A673 (cell line): ENCODE data around the gene TMEM221. TPM values are rescaled to one million over a fixed set of nuclear protein-coding genes. Genes with fewer than 3 reads are reported as not detected.

ENCODE experiments used
- BruUV-seq: library from RNA; stranded (reverse); fragments of 400-500 nt; replicated peaks from 2 replicates; lab custom pipeline; 2021; lab: Mats Ljungman, UMichigan
- CTCF ChIA-PET: fragments of 300-600 bp; sonication (Branson Sonifier 250); formaldehyde crosslinking; loops from one replicate; lab custom pipeline; 2022; ENCODE audit warnings: antibody characterized with exemption; lab: Charles Lee
- POLR2A ChIA-PET: fragments of 300-600 bp; sonication (Branson Sonifier 250); formaldehyde crosslinking; loops from one replicate; lab custom pipeline; 2022; ENCODE audit warnings: antibody characterized with exemption; ENCODE audit not compliant: low non-redundant PET; lab: Charles Lee
- DNase-seq: peaks from one replicate; pipeline ENCODE4 v3.0.0-alpha.2; 2015; ENCODE audit warnings: low spot score
- H3K27ac ChIP-seq: fragments of 200-600 bp; sonication (generic); 2 replicates; pipeline ENCODE4 v1.5.1; 2016; ENCODE audit warnings: mixed run types, low read depth, mild to moderate bottlenecking, mixed read lengths, antibody characterized with exemption, low read length; ENCODE audit not compliant: poor library complexity, severe bottlenecking
- H3K27me3 ChIP-seq: fragments of 200-600 bp; sonication (generic); replicated peaks from 2 replicates; pipeline ENCODE4 v1.6.1; 2017; ENCODE audit warnings: mixed run types, low read depth, mild to moderate bottlenecking, mixed read lengths, antibody characterized with exemption, low read length; ENCODE audit not compliant: insufficient read depth, poor library complexity
- H3K36me3 ChIP-seq: fragments of 200-600 bp; sonication (generic); 2 replicates; pipeline ENCODE4 v1.6.1; 2016; ENCODE audit warnings: mixed run types, mild to moderate bottlenecking, mixed read lengths, antibody characterized with exemption, low read length; ENCODE audit not compliant: insufficient read depth, poor library complexity, severe bottlenecking
- H3K4me1 ChIP-seq: fragments of 200-600 bp; sonication (generic); 2 replicates; pipeline ENCODE4 v1.6.1; 2017; ENCODE audit warnings: mixed run types, mild to moderate bottlenecking, mixed read lengths, antibody characterized with exemption, low read length; ENCODE audit not compliant: insufficient read depth, poor library complexity, severe bottlenecking
- H3K4me3 ChIP-seq: fragments of 200-600 bp; sonication (generic); 2 replicates; pipeline ENCODE4 v1.5.1; 2016; ENCODE audit warnings: low read depth, mixed run types, mild to moderate bottlenecking, mixed read lengths, low read length; ENCODE audit not compliant: poor library complexity, severe bottlenecking
- H3K9me3 ChIP-seq: fragments of 200-600 bp; sonication (generic); 2 replicates; pipeline ENCODE4 v1.6.1; 2016; ENCODE audit warnings: mixed run types, low read depth, mild to moderate bottlenecking, mixed read lengths, antibody characterized with exemption, low read length; ENCODE audit not compliant: poor library complexity, severe bottlenecking
- CTCF ChIP-seq: fragments of 300-800, 200-600 bp; sonication (generic); conservative IDR thresholded peaks from 2 replicates; pipeline ENCODE4 v1.5.1; 2017; ENCODE audit warnings: low read depth, mild to moderate bottlenecking, antibody characterized with exemption, low read length, moderate library complexity, mixed read lengths
- EZH2 ChIP-seq: fragments of 200-600 bp; sonication (generic); IDR thresholded peaks from 2 replicates; pipeline ENCODE4 v1.6.1; 2017; ENCODE audit warnings: borderline replicate concordance, low read depth, mild to moderate bottlenecking, mixed read lengths, antibody characterized with exemption, low read length; ENCODE audit not compliant: poor library complexity, severe bottlenecking
- intact Hi-C: fragments of 100-400 bp; cut with micrococcal nuclease; formaldehyde crosslinking; loops from one replicate; pipeline ENCODE4 v1.10.0; 2022; ENCODE audit not compliant: unreplicated experiment
- total RNA-seq: library from RNA; stranded (reverse); gene quantifications from 2 replicates; pipeline ENCODE4 v1.2.3, GENCODE V29; 2021

TMEM221 gene
- total RNA-seq, 1 experiment from 2014 or later, result not detected

DNA sequence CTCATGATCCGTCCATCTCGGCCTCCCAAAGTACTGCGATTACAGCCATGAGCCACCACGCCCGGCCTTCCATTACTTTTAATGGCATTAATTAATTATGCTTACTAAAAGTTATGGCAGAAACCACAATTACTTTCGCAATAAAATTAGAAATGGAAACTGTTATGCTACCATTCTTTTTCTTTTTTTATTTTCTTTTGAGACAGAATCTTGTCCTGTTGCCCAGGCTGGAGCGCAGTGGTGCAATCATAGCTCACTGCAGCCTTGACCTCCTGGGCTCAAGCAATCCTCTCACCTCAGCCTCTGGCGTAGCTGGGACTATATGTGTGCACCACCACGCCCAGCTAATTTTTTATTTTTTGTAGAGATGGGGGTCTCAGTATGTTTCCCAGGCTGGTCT is 38.5 kb downstream of the TMEM221 start:
- H3K4me1 ChIP-seq, result peaks cover 9% of the 10 kb centered on the region
- H3K36me3 ChIP-seq, result no peaks in the 10 kb centered on the region
- no peak for DNase-seq
- H3K27ac ChIP-seq, result no peak overlapping the region
- intact Hi-C loops, result no loop called here
- no peak overlapping the region for H3K4me3 ChIP-seq
- ChIA-PET CTCF (no interaction called here), POLR2A (no interaction called here)
- no TSS peak for BruUV-seq
- H3K27me3 ChIP-seq, result no peaks in the 10 kb centered on the region
- no peak for TF ChIP-seq EZH2
- TF ChIP-seq CTCF, result no peak
- H3K9me3 ChIP-seq, result no peaks in the 10 kb centered on the region

DNA sequence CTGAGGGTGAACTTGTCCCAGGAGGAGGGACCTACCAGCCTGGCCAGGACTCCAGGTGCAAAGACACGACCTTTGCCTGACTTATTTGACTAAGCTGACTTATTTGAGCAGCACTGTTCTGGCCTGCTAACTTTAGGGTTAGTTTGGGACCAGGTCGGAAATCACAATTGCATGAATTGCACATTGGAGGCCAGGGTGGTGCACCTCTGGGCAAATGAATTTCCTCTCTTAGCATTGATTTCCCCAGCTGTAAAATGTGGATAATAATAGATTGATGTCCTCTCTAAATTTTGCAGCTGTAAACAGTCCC is 41.6 kb downstream of the TMEM221 start:
- Histone ChIP-seq H3K4me3 (no peak overlapping the region), H3K27me3 (no peaks in the 10 kb centered on the region), H3K36me3 (no peaks in the 10 kb centered on the region), H3K4me1 (peaks cover 13% of the 10 kb centered on the region), H3K27ac (no peak overlapping the region), H3K9me3 (no peaks in the 10 kb centered on the region)
- BruUV-seq, result no TSS peak
- ChIA-PET CTCF (no interaction called here), POLR2A (no interaction called here)
- intact Hi-C loops, result no loop called here
- TF ChIP-seq CTCF, result no peak
- no peak for TF ChIP-seq EZH2
- DNase-seq, result no peak

DNA sequence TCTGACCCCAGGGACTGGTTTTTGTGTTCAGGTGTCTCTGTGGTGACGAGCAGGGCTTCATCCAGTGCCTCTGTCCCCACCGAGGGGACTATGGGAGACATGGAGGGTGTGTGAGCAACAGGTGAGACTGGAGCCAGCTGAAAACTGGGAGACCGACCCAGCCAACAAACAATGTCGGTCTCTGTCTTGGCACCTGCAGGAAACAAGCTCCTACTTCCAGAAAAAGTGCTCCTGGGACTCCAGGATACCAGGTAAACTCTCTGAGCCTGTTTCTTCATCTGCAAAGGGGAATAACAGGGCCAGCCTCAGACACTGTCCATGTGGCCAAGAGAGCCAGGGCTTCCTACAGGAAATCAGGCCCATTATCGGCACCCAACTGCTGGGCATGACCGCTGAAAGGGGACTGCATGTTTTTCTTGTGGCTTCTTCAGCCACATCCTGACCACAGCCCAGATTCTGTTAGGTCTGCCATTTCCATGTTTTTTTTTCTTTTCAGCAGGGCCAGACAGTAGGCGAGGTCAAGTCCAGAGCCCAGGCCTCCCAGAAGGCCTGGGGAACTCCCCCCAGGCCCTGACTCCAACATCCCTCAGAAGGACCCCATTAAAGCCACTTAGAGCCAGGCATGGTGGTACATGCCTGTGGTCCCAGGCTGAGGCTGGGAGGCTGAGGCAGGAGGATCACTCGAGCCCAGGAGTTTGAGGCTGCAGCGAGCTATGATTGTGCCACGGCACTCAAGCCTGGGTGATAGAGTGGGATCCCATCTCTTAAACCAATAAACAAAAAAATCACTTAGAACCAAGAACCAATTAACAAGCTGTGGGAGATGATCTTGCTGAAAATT is 42.2 kb downstream of the TMEM221 start:
- POLR2A ChIA-PET, result no interaction called here
- no peaks in the 10 kb centered on the region for H3K36me3 ChIP-seq
- intact Hi-C loops, result no loop called here
- H3K27ac ChIP-seq, result peak overlapping the region; percentile 62
- no TSS peak for BruUV-seq
- no peak for TF ChIP-seq EZH2
- no peak for TF ChIP-seq CTCF
- H3K4me1 ChIP-seq, result peaks cover 13% of the 10 kb centered on the region
- no peaks in the 10 kb centered on the region for H3K9me3 ChIP-seq
- DNase-seq, result no peak
- CTCF ChIA-PET, result no interaction called here
- no peak overlapping the region for H3K4me3 ChIP-seq
- H3K27me3 ChIP-seq, result no peaks in the 10 kb centered on the region
